K562 (cell line): ENCODE results near the gene SFXN5. TPM values are rescaled to one million over a fixed set of nuclear protein-coding genes. Genes with fewer than 3 reads are reported as not detected.

Source experiments
- ATAC-seq: fragments of 200-7000 bp; cut with Tn5 transposase; 3 replicates; pipeline ENCODE4 v1.9.1; 2020; ENCODE audit warnings: moderate library complexity
- BruUV-seq: library from RNA; stranded (reverse); fragments of 400-500 nt; replicated peaks from 2 replicates; lab custom pipeline; 2021; lab: Mats Ljungman, UMichigan
- CTCF ChIA-PET: fragments of 300-600 bp; formaldehyde crosslinking; extraction: SDS; loops from one replicate; lab custom pipeline; 2021; ENCODE audit warnings: low intra/inter-chr PET ratio; lab: Yijun Ruan, JAX
- POLR2A ChIA-PET: fragments of 300-600, 350-650 bp; sonication (Branson Sonifier 250); formaldehyde crosslinking; extraction: SDS; loops from one replicate; lab custom pipeline; 2021; ENCODE audit warnings: antibody characterized with exemption, inconsistent platforms; lab: Yijun Ruan, JAX
- DNase-seq, 4 experiments: peaks; one replicate each; pipeline versions ENCODE4 v3.0.0 to v3.0.0-alpha.2; 2011 to 2018; ENCODE audit warnings: low spot score in 3 of 4, mixed read lengths in 3 of 4; ENCODE audit errors: extremely low read depth in 1 of 4
- FAIRE-seq: peaks from 2 replicates; lab custom pipeline; 2011; peaks lifted over from hg19 to GRCh38; lab: Jason Lieb, UNC
- H2AFZ ChIP-seq: 2 replicates; pipeline ENCODE4 v1.6.0; 2011; ENCODE audit warnings: low read depth, low read length, control low read depth, inconsistent platforms
- H3K27ac ChIP-seq: fragments of 200-600 bp; 3 replicates; pipeline ENCODE4 v1.8.0; 2011; ENCODE audit warnings: low read depth, mild to moderate bottlenecking, control low read depth, inconsistent platforms, low read length, moderate library complexity, mixed read lengths; ENCODE audit errors: extremely low read depth
- H3K27me3 ChIP-seq, 2 experiments: fragments of 300-600 bp in 1 of 2; 2 replicates in 1 of 2; 3 replicates in 1 of 2; pipeline versions ENCODE4 v1.6.0 to v1.8.0; 2011; ENCODE audit warnings: inconsistent platforms in 2 of 2, low read length in 2 of 2, mild to moderate bottlenecking in 1 of 2, mixed read lengths in 1 of 2, moderate library complexity in 1 of 2; ENCODE audit not compliant: control insufficient read depth in 2 of 2, insufficient read depth in 2 of 2
- H3K36me3 ChIP-seq: fragments of 300-600 bp; 3 replicates; pipeline ENCODE4 v1.8.0; 2011; ENCODE audit warnings: mild to moderate bottlenecking, low read length, inconsistent platforms; ENCODE audit not compliant: control insufficient read depth, insufficient read depth
- H3K4me1 ChIP-seq, 2 experiments: fragments of 200-600 bp in 1 of 2; replicated peaks in 1 of 2; 2 replicates in 1 of 2; 3 replicates in 1 of 2; pipeline versions ENCODE4 v1.5.1 to v1.8.0; 2011; ENCODE audit warnings: inconsistent platforms in 2 of 2, low read length in 2 of 2, mild to moderate bottlenecking in 1 of 2, mixed read lengths in 1 of 2, moderate library complexity in 1 of 2; ENCODE audit not compliant: control insufficient read depth in 2 of 2, insufficient read depth in 2 of 2
- H3K4me2 ChIP-seq: 2 replicates; pipeline ENCODE4 v1.6.1; 2011; ENCODE audit warnings: low read length, control low read depth, inconsistent platforms, mixed read lengths; ENCODE audit not compliant: insufficient read depth
- H3K4me3 ChIP-seq: fragments of 200-600 bp; sonication (generic), shearing (Covaris generic); 2 replicates; pipeline ENCODE4 v1.5.1; 2016; ENCODE audit warnings: control low read depth, inconsistent platforms
- H3K79me2 ChIP-seq: fragments of 200-600 bp; 3 replicates; pipeline ENCODE4 v1.8.0; 2011; ENCODE audit warnings: low read length, inconsistent platforms; ENCODE audit not compliant: control insufficient read depth, insufficient read depth
- H3K9ac ChIP-seq, 2 experiments: 2 replicates each; pipeline versions ENCODE4 v1.6.0 to v1.6.1; 2011; ENCODE audit warnings: low read depth in 2 of 2, low read length in 2 of 2, control low read depth in 1 of 2, inconsistent platforms in 1 of 2, mild to moderate bottlenecking in 1 of 2, mixed read lengths in 1 of 2; ENCODE audit not compliant: insufficient read depth in 1 of 2
- H3K9me1 ChIP-seq: one replicate; pipeline ENCODE4 v1.6.0; 2011; ENCODE audit warnings: inconsistent platforms, mild to moderate bottlenecking, low read length, moderate library complexity; ENCODE audit not compliant: control insufficient read depth, insufficient read depth
- H3K9me3 ChIP-seq: replicated peaks from 2 replicates; pipeline ENCODE4 v1.5.1; 2011; ENCODE audit warnings: low read depth, low read length, inconsistent platforms; ENCODE audit not compliant: control insufficient read depth, insufficient read depth
- H4K20me1 ChIP-seq: replicated peaks from 2 replicates; pipeline ENCODE4 v1.6.1; 2011; ENCODE audit warnings: low read length, inconsistent platforms, mixed read lengths; ENCODE audit not compliant: control insufficient read depth, insufficient read depth
- BCOR ChIP-seq: fragments of 450-650 bp; IDR thresholded peaks from 2 replicates; pipeline ENCODE4 v1.6.1; 2016
- ESRRA ChIP-seq: fragments of 450-650 bp; IDR thresholded peaks from 2 replicates; pipeline ENCODE4 v1.6.1; 2014; ENCODE audit warnings: low read depth, mild to moderate bottlenecking, moderate library complexity, borderline replicate concordance
- EWSR1 ChIP-seq: fragments of 450-650 bp; IDR thresholded peaks from 2 replicates; pipeline ENCODE4 v1.6.1; 2018; ENCODE audit warnings: borderline replicate concordance, mild to moderate bottlenecking, low read depth, moderate library complexity; ENCODE audit not compliant: partially characterized antibody
- KDM1A ChIP-seq, 2 experiments: fragments of 450-650 bp; IDR thresholded peaks; 2 replicates each; pipeline ENCODE4 v1.6.1; 2016; ENCODE audit warnings: mild to moderate bottlenecking in 2 of 2
- RBM25 ChIP-seq: fragments of 200-400 bp; formaldehyde crosslinking; IDR thresholded peaks from 2 replicates; pipeline ENCODE4 v1.6.1; 2018; ENCODE audit warnings: low read length, low read depth, moderate library complexity; ENCODE audit not compliant: severe bottlenecking
- ZNF263 ChIP-seq: sonication (generic); formaldehyde crosslinking; IDR thresholded peaks from 2 replicates; pipeline ENCODE4 v1.8.0; 2022; ENCODE audit warnings: mild to moderate bottlenecking, missing genetic modification reagents, borderline replicate concordance
- WGBS: fragments of 100-300 bp; shearing (Covaris generic); methylation state at CpG from one replicate; pipeline ENCODE4 v1.1.6; 2016; ENCODE audit warnings: low coverage, mixed read lengths; ENCODE audit not compliant: insufficient coverage; ENCODE audit errors: missing lambda C conversion rate; 5-methylcytosine and 5-hydroxymethylcytosine counted together
- in situ Hi-C: fragments of 300-500 bp; cut with MboI; formaldehyde crosslinking; loops from 4 replicates; pipeline ENCODE4 v1.15.0; 2018; ENCODE audit warnings: inconsistent platforms, mixed read lengths
- intact Hi-C: fragments of 100-400 bp; cut with micrococcal nuclease; formaldehyde crosslinking; loops from 2 replicates; pipeline ENCODE4 v1.14.2; 2022
- polyA plus RNA-seq, 8 experiments: library from polyadenylated mRNA; depleted of rRNA in 4 of 8; stranded (reverse) in 5 of 8; unstranded in 3 of 8; fragments of >200 nt; fragmentation: Nextera tagmentation in 2 of 8; fragmentation: Illumina TruSeq in 1 of 8; extraction: Ambion mirVana in 2 of 8; extraction: Trizol in 1 of 8; gene quantifications; 2 replicates each; pipeline versions ENCODE4 v1.2.1 to v1.2.3, GENCODE V29; 2011 to 2014; ENCODE audit warnings: inconsistent platforms in 1 of 8, missing spikeins in 1 of 8
- total RNA-seq, 7 experiments: library from RNA; depleted of rRNA in 6 of 7; stranded (reverse); fragments of >200 nt in 6 of 7; fragmentation: Illumina TruSeq in 2 of 7; extraction: Trizol in 2 of 7; gene quantifications; 2 replicates each; pipeline versions ENCODE4 v1.2.1 to v1.2.3, GENCODE V29; 2011 to 2021; ENCODE audit warnings: low replicate concordance in 1 of 7
- TF ChIP-seq, protein P1 (sequence below): sonication (generic); formaldehyde crosslinking; IDR thresholded peaks from 2 replicates; pipeline ENCODE4 v1.8.0; 2022; ENCODE audit warnings: missing genetic modification reagents, mild to moderate bottlenecking, moderate library complexity, borderline replicate concordance

Gene SFXN5
- total and polyA plus RNA-seq, 9 of the 15 experiments (the other 6 are each of a cell fraction or from before 2014, with no cell fraction given) = 8.3 to 22.6 (median 16.0) TPM

DNA sequence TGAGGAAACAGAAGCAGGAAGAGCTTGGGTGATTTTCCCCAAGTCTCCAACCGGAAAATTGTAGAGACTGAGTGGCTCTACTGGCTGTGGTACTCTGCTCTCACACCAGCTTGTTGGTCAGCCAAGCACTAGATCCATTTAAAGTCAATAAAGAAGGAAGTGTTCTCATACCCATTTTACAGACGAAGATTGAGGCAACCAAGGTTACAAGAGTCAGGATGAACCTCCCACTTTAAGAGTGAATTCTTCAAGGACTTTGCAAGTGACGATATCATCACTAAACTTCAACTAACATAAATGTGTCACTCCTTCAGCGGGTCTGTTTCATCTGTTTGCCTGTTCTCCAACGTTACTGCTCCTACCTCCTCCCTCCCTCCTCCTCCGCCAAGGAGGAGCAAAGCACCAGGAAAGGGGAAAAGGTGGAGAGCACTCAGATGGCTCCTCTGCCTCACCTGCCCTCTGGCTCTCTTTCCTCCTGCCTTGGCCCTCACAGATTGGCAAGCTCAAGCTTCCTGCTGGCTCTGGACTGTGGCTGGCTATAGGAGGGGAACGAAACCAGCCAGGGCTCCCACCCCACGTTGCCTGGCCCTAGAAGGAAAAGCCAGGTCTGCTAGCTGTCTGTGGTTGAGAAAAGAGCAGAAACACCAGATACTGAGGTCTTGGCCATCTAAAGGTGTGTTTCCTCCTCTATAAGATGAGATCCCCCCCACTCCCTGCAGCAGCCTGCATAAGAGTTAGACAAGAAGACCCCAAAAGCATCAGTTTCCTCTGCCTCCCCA lies 44.9 kb upstream of the SFXN5 start:
- H3K9me1 ChIP-seq = no peaks in the 10 kb centered on the region
- no TSS peak for BruUV-seq
- DNase-seq (no peak), FAIRE-seq (no peak)
- H3K27ac ChIP-seq = no peak overlapping the region
- no peaks in the 10 kb centered on the region for H3K9me3 ChIP-seq
- H3K4me2 ChIP-seq = no peak overlapping the region
- in situ Hi-C loops = no loop called here
- 6% methylated on average over 8 of the region's 8 CpGs for WGBS
- peaks cover 4% of the 10 kb centered on the region for H4K20me1 ChIP-seq
- no peak overlapping the region for H3K9ac ChIP-seq
- H3K79me2 ChIP-seq = peaks cover 7% of the 10 kb centered on the region; the same call in 1 of the 3 replicates
- POLR2A ChIA-PET = interaction anchor here (0.6 kb wide), 1 partner anchor 9 kb away, joined by 3 read pairs; no protein-coding TSS in a partner anchor
- H3K27me3 ChIP-seq = peaks cover 3% of the 10 kb centered on the region in 2 experiments; a peak in 1 of 5 replicates
- TF ChIP-seq KDM1A (IDR thresholded peaks at IDR 0.05) = peak in 1 of 2 experiments; percentile 37; a peak in 1 of 4 replicates
- TF ChIP-seq BCOR = peak; percentile 67; the same call in 1 of the 2 replicates
- no peak for TF ChIP-seq EWSR1
- peak; percentile 86 for TF ChIP-seq ESRRA
- TF ChIP-seq ZNF263 (CRISPR knock-in tag) = 0 out of 2 replicates have a peak, but pooled peaks have one; percentile 35
- TF ChIP-seq RBM25 = peak; percentile 73
- TF ChIP-seq, protein P1, sequence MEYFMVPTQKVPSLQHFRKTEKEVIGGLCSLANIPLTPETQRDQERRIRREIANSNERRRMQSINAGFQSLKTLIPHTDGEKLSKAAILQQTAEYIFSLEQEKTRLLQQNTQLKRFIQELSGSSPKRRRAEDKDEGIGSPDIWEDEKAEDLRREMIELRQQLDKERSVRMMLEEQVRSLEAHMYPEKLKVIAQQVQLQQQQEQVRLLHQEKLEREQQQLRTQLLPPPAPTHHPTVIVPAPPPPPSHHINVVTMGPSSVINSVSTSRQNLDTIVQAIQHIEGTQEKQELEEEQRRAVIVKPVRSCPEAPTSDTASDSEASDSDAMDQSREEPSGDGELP (CRISPR knock-in tag) = no peak
- TF ChIP-seq, all 486 proteins: peak for 5
- Histone ChIP-seq H3K36me3 (no peaks in the 10 kb centered on the region), H3K4me1 (peaks cover 4 to 19% of the 10 kb centered on the region in 2 experiments), H2AFZ (no peak overlapping the region), H3K4me3 (no peak overlapping the region)
- CTCF ChIA-PET = no interaction called here
- ATAC-seq = no peak
- intact Hi-C loops = no loop called here
